Activated B cell treated with CpG ODN at 0.5 μM for 24 hours (primary cell): ENCODE data around the gene ARID3A. TPM values are rescaled to one million over a fixed set of nuclear protein-coding genes. Genes with fewer than 3 reads are reported as not detected.
A peak's percentile ranks its signal among the peaks of the same experiment; 100 is the strongest.

Source experiments
- ATAC-seq: fragments of 200-7000 bp; cut with Tn5 transposase; one replicate; pipeline ENCODE4 v1.10.0; 2021; ENCODE audit warnings: low read depth, mild to moderate bottlenecking, moderate library complexity
- CTCF ChIA-PET: fragments of 350-600 bp; sonication (Branson Sonifier 250); formaldehyde crosslinking; loops from one replicate; lab custom pipeline; 2021; ENCODE audit warnings: antibody characterized with exemption; lab: Charles Lee
- POLR2A ChIA-PET: fragments of 350-600 bp; sonication (Branson Sonifier 250); formaldehyde crosslinking; loops from one replicate; lab custom pipeline; 2021; ENCODE audit warnings: antibody characterized with exemption; lab: Charles Lee
- DNase-seq: peaks from one replicate; pipeline ENCODE4 v3.0.0; 2022
- H3K27ac Mint-ChIP-seq: one replicate; pipeline ENCODE4 v1.8.0; 2020; ENCODE audit warnings: mixed read lengths
- H3K27me3 Mint-ChIP-seq: one replicate; pipeline ENCODE4 v1.8.0; 2021; ENCODE audit warnings: mixed read lengths
- H3K36me3 Mint-ChIP-seq: one replicate; pipeline ENCODE4 v1.8.0; 2021; ENCODE audit warnings: low read depth, mixed read lengths
- H3K4me1 Mint-ChIP-seq: one replicate; pipeline ENCODE4 v1.8.0; 2021; ENCODE audit warnings: mixed read lengths
- H3K4me3 Mint-ChIP-seq: one replicate; pipeline ENCODE4 v1.8.0; 2020; ENCODE audit warnings: mild to moderate bottlenecking, mixed read lengths
- H3K9me3 Mint-ChIP-seq: one replicate; pipeline ENCODE4 v1.8.0; 2020; ENCODE audit warnings: mixed read lengths
- intact Hi-C: fragments of 100-400 bp; cut with micrococcal nuclease; formaldehyde crosslinking; loops from one replicate; pipeline ENCODE4 v1.15.1; 2024
- total RNA-seq: library from RNA; stranded (reverse); gene quantifications from 2 replicates; pipeline ENCODE4 v1.2.3, GENCODE V29; 2022
- TF ChIP-seq, protein P1 (sequence below): fragments of 200-600 bp; IDR thresholded peaks from one replicate; pipeline ENCODE4 v1.8.0; 2022; ENCODE audit warnings: antibody characterized with exemption, mild to moderate bottlenecking

The ARID3A gene
- total RNA-seq, 1 donor from 2014 or later: 74.9 TPM

DNA sequence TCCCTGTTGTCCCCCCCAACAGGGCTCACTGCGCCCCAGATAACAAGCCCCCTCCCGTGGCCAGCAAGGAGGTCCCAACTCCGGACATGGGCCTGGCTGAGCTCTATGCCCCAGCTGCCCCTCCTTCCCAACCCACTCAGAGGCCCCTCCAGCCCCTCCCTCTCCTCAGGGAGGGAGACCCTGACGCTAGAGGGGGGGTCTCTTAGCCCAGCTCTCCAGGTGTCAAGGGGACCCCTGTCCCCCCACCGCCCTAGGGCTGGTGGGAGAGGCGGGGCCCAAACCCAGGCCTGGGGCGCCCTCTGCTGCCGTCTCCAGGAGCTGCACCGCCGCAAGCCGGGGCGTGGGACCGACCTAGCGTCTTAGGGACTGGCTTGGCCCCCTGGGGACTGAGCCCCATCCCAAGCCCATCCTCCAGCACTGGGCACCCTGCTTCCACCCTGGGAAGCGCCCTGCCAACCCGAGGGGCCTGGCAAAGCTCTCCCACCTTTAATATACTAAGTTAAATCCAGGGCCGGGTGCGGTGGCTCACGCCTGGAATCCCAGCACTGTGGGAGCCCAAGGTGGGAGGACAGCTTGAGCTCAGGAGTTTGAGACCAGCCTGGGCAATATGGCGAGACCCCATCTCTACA is 75.8 kb downstream of the ARID3A start:
- CTCF ChIA-PET: interaction anchor here (0.8 to 1.1 kb wide), 3 partner anchors 24 to 219 kb away, joined by 3 read pairs; no protein-coding TSS in a partner anchor
- no peak overlapping the region for H3K4me3 Mint-ChIP-seq
- TF ChIP-seq, protein P1, sequence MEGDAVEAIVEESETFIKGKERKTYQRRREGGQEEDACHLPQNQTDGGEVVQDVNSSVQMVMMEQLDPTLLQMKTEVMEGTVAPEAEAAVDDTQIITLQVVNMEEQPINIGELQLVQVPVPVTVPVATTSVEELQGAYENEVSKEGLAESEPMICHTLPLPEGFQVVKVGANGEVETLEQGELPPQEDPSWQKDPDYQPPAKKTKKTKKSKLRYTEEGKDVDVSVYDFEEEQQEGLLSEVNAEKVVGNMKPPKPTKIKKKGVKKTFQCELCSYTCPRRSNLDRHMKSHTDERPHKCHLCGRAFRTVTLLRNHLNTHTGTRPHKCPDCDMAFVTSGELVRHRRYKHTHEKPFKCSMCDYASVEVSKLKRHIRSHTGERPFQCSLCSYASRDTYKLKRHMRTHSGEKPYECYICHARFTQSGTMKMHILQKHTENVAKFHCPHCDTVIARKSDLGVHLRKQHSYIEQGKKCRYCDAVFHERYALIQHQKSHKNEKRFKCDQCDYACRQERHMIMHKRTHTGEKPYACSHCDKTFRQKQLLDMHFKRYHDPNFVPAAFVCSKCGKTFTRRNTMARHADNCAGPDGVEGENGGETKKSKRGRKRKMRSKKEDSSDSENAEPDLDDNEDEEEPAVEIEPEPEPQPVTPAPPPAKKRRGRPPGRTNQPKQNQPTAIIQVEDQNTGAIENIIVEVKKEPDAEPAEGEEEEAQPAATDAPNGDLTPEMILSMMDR: no peak
- intact Hi-C loops: loop anchor here (1.0 to 2.0 kb wide), 6 partner anchors 17 to 231 kb away; partner anchors contain the start of genes RNU6-2, TMEM259 and WDR18
- no peaks in the 10 kb centered on the region for H3K9me3 Mint-ChIP-seq
- no peak overlapping the region for H3K27ac Mint-ChIP-seq
- POLR2A ChIA-PET: interaction anchor here (0.5 to 0.9 kb wide), 5 partner anchors 7 to 74 kb away, joined by 3 to 6 read pairs (median 3); partner anchors contain the start of gene ABCA7
- H3K4me1 Mint-ChIP-seq: peaks cover 13% of the 10 kb centered on the region
- peaks cover 2% of the 10 kb centered on the region for H3K36me3 Mint-ChIP-seq
- peaks cover 29% of the 10 kb centered on the region for H3K27me3 Mint-ChIP-seq
- DNase-seq: peak; percentile 75
- peak; percentile 77 for ATAC-seq

DNA sequence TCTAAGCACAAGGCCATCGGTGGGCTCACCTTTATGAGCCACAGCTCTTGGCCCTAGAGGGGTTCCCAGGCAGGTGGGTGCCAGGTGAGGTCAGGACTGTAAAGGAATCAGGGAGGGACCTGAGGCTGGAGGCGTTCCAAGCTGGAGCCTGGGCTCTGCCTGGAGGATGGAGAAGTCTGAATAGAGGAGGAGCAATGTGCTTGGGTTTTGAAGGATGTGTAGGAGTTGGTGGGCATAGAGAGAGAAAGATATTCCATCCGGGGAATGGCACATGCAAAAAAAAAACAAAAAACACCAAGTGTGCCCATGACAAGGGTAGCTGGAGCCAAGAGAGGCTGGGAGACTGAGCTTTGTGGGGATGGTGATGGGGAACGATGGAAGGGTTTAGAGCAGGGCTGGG is 76.8 kb downstream of the ARID3A start:
- H3K9me3 Mint-ChIP-seq: no peaks in the 10 kb centered on the region
- H3K27me3 Mint-ChIP-seq: peaks cover 27% of the 10 kb centered on the region
- peaks cover 6% of the 10 kb centered on the region for H3K36me3 Mint-ChIP-seq
- no peak for DNase-seq
- no peak overlapping the region for H3K27ac Mint-ChIP-seq
- no peak for ATAC-seq
- TF ChIP-seq, protein P1: no peak
- no peak overlapping the region for H3K4me3 Mint-ChIP-seq
- ChIA-PET POLR2A (interaction anchor here (0.5 to 0.7 kb wide), 2 partner anchors 102 to 233 kb away, joined by 3 to 4 read pairs; no protein-coding TSS in a partner anchor), CTCF (no interaction called here)
- peaks cover 11% of the 10 kb centered on the region for H3K4me1 Mint-ChIP-seq
- intact Hi-C loops: no loop called here

DNA sequence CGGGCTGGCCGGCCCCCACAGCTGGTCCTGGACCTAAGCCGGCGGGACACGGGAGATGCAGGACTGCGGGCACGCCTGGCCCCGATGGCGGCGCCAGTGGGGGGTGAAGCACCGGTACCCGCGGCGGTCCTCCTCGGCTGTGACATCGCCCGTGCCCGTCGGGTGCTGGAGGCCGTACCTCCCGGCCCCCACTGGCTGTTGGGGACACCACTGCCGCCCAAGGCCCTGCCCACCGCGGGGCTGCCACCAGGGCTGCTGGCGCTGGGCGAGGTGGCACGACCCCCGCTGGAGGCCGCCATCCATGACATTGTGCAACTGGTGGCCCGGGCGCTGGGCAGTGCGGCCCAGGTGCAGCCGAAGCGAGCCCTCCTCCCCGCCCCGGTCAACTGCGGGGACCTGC is 77.4 kb downstream of the ARID3A start:
- Mint-ChIP-seq H3K27me3 (peaks cover 20% of the 10 kb centered on the region), H3K27ac (no peak overlapping the region), H3K36me3 (peaks cover 7% of the 10 kb centered on the region), H3K4me1 (peaks cover 11% of the 10 kb centered on the region), H3K4me3 (no peak overlapping the region), H3K9me3 (no peaks in the 10 kb centered on the region)
- ATAC-seq: no peak
- TF ChIP-seq, protein P1: no peak
- intact Hi-C loops: no loop called here
- POLR2A ChIA-PET: interaction anchor here (1.0 kb wide), 1 partner anchor 11 kb away, joined by 3 read pairs; no protein-coding TSS in a partner anchor
- CTCF ChIA-PET: no interaction called here
- DNase-seq: no peak

DNA sequence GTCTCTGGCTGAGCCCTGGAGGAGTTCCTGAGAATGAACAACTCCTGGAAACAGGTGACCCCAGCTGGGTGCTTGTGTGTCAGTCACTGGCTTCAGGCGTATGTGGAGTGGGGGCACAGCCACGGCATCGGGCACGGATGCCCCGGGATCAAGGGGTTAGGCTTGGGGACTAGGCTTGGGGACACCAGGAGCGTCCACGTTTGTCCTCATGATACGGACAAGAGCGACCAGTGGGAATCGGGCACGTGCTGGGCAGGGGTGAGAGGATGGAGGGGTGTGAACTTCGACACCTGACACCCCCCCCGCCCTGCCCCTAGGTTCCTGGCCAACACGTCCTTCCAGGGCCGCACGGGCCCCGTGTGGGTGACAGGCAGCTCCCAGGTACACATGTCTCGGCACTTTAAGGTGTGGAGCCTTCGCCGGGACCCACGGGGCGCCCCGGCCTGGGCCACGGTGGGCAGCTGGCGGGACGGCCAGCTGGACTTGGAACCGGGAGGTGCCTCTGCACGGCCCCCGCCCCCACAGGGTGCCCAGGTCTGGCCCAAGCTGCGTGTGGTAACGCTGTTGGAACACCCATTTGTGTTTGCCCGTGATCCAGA is 78.5 kb downstream of the ARID3A start:
- Mint-ChIP-seq H3K4me3 (no peak overlapping the region), H3K27ac (peak overlapping the region; percentile 4), H3K9me3 (no peaks in the 10 kb centered on the region), H3K36me3 (peaks cover 9% of the 10 kb centered on the region), H3K4me1 (peaks cover 8% of the 10 kb centered on the region), H3K27me3 (peaks cover 13% of the 10 kb centered on the region)
- no peak for DNase-seq
- no peak for ATAC-seq
- POLR2A ChIA-PET: interaction anchor here (0.9 to 1.3 kb wide), 4 partner anchors 10 to 22 kb away, joined by 3 read pairs; partner anchors contain the start of genes CNN2 and WDR18
- CTCF ChIA-PET: interaction anchor here (1.0 kb wide), 1 partner anchor 81 kb away, joined by 4 read pairs; no protein-coding TSS in a partner anchor
- TF ChIP-seq, protein P1: no peak
- intact Hi-C loops: no loop called here
